ENCODE results near the gene ADAMTS3.
A peak's percentile ranks its signal among the peaks of the same experiment; 100 is the strongest.

GRCh38 chr4:72505314-72505744, 63.7 kb downstream of the ADAMTS3 start:
- TF ChIP-seq POLR2A (IDR thresholded peaks at IDR 0.05) (no peak), CTCF (IDR thresholded peaks at IDR 0.05) (peak; percentile 59 to 74 (median 66))
